DMS53 (cell line): Measurements from ENCODE around the gene PHF13.
A peak's percentile ranks its signal among the peaks of the same experiment; 100 is the strongest.
"Not testable (repeated sequence)": the region's sequence is repeated elsewhere in the genome, so short reads cannot be mapped to it uniquely, and the experiment has no call there.

Source experiments
- DNase-seq: peaks from one replicate; lab custom pipeline; 2025; lab: John Stamatoyannopoulos, UW

PHF13 gene

GRCh38 chr1:6631058-6631457 lies 17.5 kb downstream of the PHF13 start:
- DNase-seq: no peak

DNA sequence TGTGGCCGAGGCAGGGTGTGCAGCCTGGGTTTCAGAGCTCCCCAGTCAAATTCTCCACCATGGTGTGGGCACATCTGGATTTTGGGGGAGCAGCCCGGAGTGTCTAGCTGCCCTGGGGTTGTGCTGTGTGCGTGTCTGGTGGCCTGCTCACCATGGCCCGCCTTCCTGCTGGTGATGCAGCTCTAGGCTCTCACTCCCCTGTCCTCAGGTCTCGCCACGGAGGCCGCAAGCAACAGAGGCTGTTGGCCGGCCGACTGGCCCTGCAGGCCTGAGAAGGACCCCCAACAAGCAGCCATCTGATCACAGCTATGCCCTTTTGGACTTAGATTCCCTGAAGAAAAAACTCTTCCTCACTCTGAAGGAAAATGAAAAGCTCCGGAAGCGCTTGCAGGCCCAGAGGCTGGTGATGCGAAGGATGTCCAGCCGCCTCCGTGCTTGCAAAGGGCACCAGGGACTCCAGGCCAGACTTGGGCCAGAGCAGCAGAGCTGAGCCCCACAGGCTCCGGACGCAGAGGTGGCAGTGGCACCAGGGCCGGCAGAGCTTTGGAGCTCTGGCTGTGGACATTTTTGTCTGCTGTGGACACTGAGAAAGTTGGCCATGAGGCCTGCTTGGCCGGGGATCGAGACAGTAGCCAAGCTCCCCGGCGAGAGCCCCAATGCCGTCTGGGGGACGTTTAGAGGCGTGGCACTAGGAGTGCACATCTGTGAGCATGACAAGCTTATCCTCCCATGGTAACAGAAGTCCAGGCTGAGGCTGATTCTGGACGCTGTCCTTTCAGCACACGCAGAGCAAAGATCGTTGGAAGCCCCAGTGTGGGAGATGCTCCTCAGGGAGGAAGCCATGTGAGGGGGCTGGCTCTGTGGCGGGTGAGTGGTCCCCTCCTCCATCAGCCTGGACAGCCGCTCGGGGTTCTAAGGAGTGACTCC lies 19.3 kb downstream of the PHF13 start:
- DNase-seq: no peak

DNA sequence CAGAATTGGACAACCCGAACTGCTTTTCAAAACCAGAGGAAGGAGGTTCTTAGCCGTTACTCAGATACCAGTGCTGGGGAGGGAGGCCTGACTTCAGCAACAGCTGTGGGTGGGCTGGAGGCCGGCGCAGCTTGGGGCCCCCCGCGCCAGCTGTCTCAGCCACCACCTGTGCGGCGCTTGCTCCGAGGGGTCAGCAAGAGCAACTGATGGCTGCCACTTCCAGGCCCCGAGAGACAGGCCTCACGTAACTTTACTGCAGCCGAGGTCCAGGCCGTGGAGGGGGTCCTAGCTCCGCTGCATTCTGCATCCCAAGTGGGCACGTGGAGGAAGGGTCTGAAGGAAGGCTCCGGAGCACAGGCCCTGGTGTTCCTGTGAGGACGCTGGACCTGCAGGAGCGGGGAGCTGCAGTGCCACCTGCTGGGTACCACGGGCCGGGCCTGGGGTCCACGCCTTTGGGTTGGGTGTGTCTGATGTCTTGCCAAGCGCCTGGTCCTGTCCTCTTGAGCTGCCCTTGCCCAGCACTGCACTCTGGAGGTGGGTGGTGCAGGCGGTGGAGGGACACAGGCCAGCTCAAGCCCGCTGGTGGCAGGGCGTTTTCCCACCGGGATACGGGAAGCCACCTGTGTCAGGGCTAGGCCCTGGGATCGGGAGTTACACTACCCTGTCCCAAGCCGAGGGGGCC lies 21.0 kb downstream of the PHF13 start:
- peak; percentile 66 for DNase-seq

DNA sequence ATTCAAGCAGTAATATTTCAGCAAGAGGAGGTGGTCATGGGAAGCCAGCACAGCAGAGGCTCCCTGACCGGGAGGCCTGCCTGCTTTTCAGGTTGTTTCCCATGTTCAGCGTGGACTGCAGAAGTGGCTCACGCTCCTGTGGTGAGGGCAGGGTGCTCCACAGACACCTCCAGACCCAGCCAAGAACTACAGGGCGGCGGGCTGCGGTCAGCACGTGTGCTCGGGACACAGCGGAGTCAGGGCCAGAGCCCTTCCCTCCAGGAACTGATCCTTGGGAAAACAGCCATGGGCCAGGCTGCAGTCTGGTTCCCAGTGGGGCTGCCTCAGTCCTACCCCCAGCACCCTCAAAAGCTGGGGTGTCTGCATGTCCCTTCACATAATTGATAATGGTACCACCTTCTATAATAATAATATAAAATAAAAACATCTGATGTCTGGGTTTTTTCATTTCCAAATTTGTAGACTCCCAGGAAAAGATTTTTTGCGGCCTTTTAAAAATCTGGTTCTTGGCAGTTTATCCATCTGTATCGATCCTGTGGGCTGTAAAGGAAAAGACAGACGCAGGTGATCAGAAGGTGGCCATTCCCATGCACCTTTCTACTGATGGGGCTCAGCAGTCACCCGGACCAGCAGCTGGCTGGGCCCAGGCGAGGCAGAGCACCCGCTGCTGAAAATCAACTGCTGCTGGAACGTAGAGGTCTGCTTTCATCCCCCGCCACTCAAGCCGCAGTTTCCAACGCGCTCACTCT lies 21.8 kb downstream of the PHF13 start:
- no peak for DNase-seq

DNA sequence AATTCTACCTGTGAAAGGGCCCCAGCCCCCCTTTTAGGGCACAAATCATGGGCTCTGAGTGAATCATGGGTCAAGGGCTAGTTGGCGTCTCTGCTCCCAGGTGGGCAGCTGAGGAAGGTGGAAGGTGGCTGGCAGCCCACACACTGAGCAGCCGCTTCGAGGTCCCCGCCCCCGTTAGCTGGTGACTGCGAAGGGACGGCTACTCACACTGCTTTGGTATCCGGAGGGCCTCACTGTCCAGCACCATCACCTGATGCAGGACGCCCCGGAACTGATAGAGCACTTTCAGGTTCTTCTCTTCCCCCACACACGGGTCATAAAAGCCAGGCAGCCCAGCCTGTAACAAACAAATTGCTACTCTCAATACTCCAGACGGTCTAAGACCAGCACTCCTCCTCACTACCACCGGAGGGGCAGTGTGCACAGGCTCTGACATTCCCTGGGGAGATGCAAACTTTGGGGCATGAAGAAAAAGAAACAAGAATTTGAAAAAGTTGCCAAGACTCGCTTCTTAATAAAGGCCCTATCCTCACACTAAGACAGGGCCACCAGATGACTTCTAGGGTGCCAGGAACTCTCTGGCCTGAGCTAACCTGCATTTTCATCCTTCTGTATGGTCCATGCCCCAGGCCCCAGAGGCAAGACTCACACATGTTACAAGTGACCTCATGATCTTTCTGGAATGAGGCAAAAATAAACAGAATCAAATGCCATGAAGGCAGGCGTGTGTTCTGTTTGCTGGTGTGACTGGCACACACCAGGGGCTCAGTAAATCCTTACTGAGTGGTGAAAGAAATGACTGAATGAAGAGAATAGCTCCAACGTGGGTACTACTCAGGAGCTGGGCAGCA lies 22.6 kb downstream of the PHF13 start:
- DNase-seq: no peak

GRCh38 chr1:6636778-6637177 lies 23.2 kb downstream of the PHF13 start:
- not testable (repeated sequence) for DNase-seq

GRCh38 chr1:6637770-6638169 lies 24.2 kb downstream of the PHF13 start:
- DNase-seq: no peak

GRCh38 chr1:6638226-6638625 lies 24.7 kb downstream of the PHF13 start:
- DNase-seq: no peak

- not testable (repeated sequence) for DNase-seq
Observed at GRCh38 chr1:6640867-6641266, 27.3 kb downstream of the PHF13 start.

DNA sequence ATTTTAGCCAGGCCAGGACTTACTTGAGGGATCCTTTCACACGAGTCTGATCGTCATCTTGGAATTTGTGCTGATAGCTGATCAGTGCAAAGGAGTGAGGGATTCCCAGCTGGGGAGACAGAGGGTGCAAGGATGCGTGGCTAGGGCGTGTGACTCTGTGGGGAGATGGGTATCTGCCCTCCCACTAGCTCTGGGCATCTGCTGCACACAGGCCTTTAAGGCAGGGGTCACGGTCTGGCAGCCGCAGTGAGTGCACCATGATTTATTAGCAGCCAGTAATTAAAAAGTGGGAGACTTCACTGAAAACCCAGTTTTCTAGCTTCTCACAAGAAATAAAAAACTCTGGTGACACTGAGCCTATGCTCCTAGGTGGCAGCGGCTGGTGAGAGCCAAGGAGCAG lies 31.5 kb downstream of the PHF13 start:
- DNase-seq: no peak

DNA sequence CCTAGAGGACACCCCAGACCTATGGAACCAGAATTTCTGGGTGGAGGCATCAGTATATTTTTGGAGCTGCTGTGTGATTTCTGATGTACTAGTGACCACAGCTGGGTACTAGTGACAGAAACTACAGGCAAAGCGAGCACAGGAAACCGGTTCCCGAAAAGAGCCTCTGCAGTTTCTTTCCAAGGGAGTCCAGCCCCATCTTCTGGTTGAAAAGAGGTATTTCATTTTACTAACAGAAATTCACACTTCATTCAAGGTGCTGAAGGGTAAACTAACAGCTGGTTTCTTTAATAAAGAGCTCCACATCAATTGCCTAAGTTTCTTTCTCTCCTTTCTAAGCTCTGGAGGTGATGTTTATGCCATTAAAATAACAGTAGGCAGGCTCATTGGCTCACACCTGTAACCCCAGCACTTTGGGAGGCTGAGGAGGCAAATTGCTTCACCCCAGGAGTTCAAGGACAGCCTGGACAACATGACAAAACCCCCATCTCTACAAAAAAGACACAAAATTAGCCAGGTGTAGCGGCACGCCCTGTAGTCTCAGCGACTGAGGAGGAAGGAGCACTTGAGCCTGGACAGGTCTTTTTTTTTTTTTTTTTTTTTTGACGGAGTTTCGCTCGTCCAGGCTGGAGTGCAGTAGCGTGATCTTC lies 33.1 kb downstream of the PHF13 start:
- peak; percentile 82 for DNase-seq

DNA sequence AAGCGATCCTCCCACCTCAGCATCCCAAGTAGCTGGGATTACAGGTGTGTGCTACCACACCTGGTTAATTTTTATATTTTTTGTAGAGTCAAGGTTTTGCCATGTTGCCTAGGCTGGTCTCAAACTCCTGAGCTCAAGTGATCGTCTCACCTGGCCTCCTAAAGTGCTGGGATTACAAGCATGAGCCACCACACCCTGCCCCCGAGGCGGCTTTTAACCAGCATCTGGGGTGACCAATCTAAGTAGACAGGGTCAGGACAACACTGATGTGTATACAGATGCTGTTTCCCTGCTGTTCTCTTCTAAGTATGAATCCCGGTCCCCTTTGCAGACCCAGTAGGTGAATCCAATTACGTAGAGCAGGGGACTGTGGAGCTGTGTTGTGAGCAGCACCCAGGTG lies 35.0 kb downstream of the PHF13 start:
- no peak for DNase-seq

DNA sequence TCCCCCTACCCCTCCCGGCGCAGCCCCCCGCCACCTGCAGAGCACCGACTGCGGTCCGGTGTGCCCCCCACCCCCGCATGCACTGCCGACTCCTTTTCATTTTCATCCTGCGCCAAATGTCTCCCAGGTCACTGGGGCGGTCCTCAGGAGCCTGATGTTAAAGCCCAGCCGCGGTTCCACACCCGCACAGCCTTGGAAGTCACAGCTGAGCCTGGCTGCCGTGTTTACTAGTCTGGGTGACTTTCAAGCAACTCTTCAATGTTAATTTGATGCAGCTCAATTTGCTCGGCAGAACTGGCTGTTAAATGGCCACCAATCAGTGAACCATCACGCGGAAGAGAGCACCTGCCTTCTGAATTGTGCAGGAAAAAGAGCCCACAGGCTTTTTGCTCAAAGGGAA lies 38.4 kb downstream of the PHF13 start:
- DNase-seq: no peak

DNA sequence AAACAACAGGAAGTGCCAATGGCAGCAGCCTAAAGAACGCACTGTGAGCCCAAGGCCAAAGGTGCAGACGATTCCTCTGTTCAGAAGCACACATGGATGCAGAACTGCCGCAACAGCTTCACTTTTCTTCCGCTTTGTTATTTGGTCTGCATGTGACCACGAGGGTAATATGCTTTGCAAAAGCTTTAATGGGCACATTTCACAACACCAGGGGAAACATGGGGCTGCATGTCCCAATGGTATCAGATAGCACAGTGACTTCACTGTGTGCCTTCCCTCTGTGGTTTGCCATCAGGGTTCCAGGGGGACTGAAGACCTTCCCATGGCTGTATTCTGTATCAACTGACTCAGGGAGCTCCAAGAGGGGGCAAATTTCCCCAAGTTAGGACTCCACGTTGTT lies 39.5 kb downstream of the PHF13 start:
- no peak for DNase-seq

- no peak for DNase-seq
Observed at GRCh38 chr1:6653436-6654290, 40.1 kb downstream of the PHF13 start.

DNA sequence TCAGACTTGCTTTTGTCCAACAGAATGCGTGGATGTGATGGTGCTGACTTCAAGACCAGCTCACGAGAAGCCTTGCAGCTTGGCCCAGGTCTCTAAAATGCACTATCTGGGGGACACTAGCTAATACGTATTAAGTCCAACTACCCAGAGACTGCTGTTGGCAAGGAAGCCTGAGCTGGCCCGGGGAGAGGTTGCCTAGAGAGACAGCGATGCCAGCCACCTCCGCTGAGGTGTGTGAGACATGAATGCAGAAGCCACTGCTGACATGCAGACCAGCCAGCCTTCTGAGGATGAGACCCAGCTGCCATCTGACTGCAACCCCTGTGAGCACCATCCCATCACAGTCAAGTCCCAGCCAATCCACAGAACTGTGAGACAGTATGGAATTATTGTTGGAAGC lies 43.6 kb downstream of the PHF13 start:
- no peak for DNase-seq

GRCh38 chr1:6658359-6659060 lies 45.0 kb downstream of the PHF13 start:
- DNase-seq: no peak

- DNase-seq: no peak
Observed at GRCh38 chr1:6660415-6661049, 47.0 kb downstream of the PHF13 start.

DNA sequence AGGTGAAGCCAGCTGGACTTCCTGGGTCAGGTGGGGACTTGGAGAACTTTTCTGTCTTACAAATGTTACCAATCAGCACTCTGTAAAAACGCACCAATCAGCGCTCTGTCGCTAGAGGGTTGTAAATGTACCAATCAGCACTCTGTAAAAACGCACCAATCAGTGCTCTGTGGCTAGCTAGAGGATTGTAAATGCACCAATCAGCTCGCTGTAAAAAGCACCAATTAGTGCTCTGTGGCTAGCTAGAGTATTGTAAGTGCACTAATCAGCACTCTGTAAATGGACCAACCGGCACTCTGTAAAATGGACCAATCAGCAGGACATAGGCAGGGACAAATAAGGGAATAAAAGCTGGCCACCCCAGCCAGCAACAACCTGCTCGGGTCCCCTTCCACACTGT lies 48.9 kb downstream of the PHF13 start:
- not testable (repeated sequence) for DNase-seq
